Nephron progenitor cell (in vitro differentiated cells): ENCODE results near the gene RBM39.
A peak's percentile ranks its signal among the peaks of the same experiment; 100 is the strongest.

Source experiments
- DNase-seq: peaks from one replicate; pipeline ENCODE4 v3.0.0; 2021
- H3K27ac Mint-ChIP-seq: 2 replicates; pipeline ENCODE4 v1.8.0; 2021; ENCODE audit warnings: mild to moderate bottlenecking, moderate library complexity, mixed read lengths
- H3K27me3 Mint-ChIP-seq: 2 replicates; pipeline ENCODE4 v1.8.0; 2021; ENCODE audit warnings: mild to moderate bottlenecking, low read depth, mixed read lengths; ENCODE audit not compliant: poor library complexity
- H3K36me3 Mint-ChIP-seq: 2 replicates; pipeline ENCODE4 v1.8.0; 2021; ENCODE audit warnings: low read depth, mixed read lengths
- H3K4me1 Mint-ChIP-seq: 2 replicates; pipeline ENCODE4 v1.8.0; 2021; ENCODE audit warnings: mixed read lengths
- H3K4me3 Mint-ChIP-seq: 2 replicates; pipeline ENCODE4 v1.8.0; 2021; ENCODE audit warnings: mild to moderate bottlenecking, moderate library complexity, mixed read lengths
- H3K9me3 Mint-ChIP-seq: 2 replicates; pipeline ENCODE4 v1.8.0; 2021; ENCODE audit warnings: mild to moderate bottlenecking, moderate library complexity, mixed read lengths
- CTCF ChIP-seq: fragments of 200-600 bp; sonication (generic); IDR thresholded peaks from 2 replicates; pipeline ENCODE4 v1.5.0; 2021; ENCODE audit warnings: antibody characterized with exemption

Gene RBM39

GRCh38 chr20:35776513-35777101 is 34.5 kb upstream of the RBM39 start:
- H3K4me3 Mint-ChIP-seq, result no peak overlapping the region
- no peak overlapping the region for H3K27ac Mint-ChIP-seq
- H3K4me1 Mint-ChIP-seq, result peaks cover 41% of the 10 kb centered on the region
- H3K36me3 Mint-ChIP-seq, result peaks cover 39% of the 10 kb centered on the region
- TF ChIP-seq CTCF, result no peak
- H3K9me3 Mint-ChIP-seq, result peaks cover 2% of the 10 kb centered on the region
- DNase-seq, result no peak
- H3K27me3 Mint-ChIP-seq, result peaks cover 4% of the 10 kb centered on the region

GRCh38 chr20:35774391-35774790 is 32.3 kb upstream of the RBM39 start:
- peaks cover 9% of the 10 kb centered on the region for H3K27me3 Mint-ChIP-seq
- peaks cover 31% of the 10 kb centered on the region for H3K36me3 Mint-ChIP-seq
- DNase-seq, result no peak

GRCh38 chr20:35773154-35773751 is 31.2 kb upstream of the RBM39 start:
- Mint-ChIP-seq H3K36me3 (peaks cover 22% of the 10 kb centered on the region), H3K27ac (peak overlapping the region; percentile 95), H3K4me1 (peaks cover 49% of the 10 kb centered on the region), H3K4me3 (peak overlapping the region; percentile 99), H3K9me3 (peaks cover 9% of the 10 kb centered on the region), H3K27me3 (peaks cover 9% of the 10 kb centered on the region)
- no peak for DNase-seq
- no peak for TF ChIP-seq CTCF

More at GRCh38 chr20:35774391-35774790, 32.3 kb upstream of the RBM39 start:
- Mint-ChIP-seq H3K4me1 (peaks cover 38% of the 10 kb centered on the region), H3K4me3 (peak overlapping the region; percentile 99), H3K27ac (peak overlapping the region; percentile 64), H3K9me3 (peaks cover 9% of the 10 kb centered on the region)
- TF ChIP-seq CTCF, result no peak

- peaks cover 9% of the 10 kb centered on the region for H3K27me3 Mint-ChIP-seq
- H3K4me1 Mint-ChIP-seq, result peaks cover 54% of the 10 kb centered on the region
- peak overlapping the region; percentile 99 for H3K4me3 Mint-ChIP-seq
- no peak for TF ChIP-seq CTCF
- DNase-seq, result no peak
- peaks cover 9% of the 10 kb centered on the region for H3K9me3 Mint-ChIP-seq
- peak overlapping the region; percentile 98 for H3K27ac Mint-ChIP-seq
- H3K36me3 Mint-ChIP-seq, result peaks cover 22% of the 10 kb centered on the region
Measured at GRCh38 chr20:35772563-35773058, 30.6 kb upstream of the RBM39 start.

- TF ChIP-seq CTCF, result no peak
- Mint-ChIP-seq H3K4me1 (peaks cover 52% of the 10 kb centered on the region), H3K27ac (peak within 1 kb of the TSS; percentile 98), H3K4me3 (peak within 1 kb of the TSS; percentile 99), H3K36me3 (peaks cover 19% of the 10 kb centered on the region), H3K27me3 (peaks cover 9% of the 10 kb centered on the region), H3K9me3 (peaks cover 9% of the 10 kb centered on the region)
- DNase-seq, result peak; percentile 99
Measured at GRCh38 chr20:35771689-35772562, 29.9 kb upstream of the RBM39 start, which contains the start of gene PHF20. TSS of gene PHF20 (plus strand) at chr20:35772015. CDS start at chr20:35801523, 29,508 bp downstream.
